MM.1S (cell line): ENCODE measurements around the gene CRY2.

Source experiments
- DNase-seq: peaks from one replicate; pipeline ENCODE4 v3.0.0-alpha.2; 2015
- H2AFZ ChIP-seq: fragments of 300-600 bp; sonication (generic); 2 replicates; pipeline ENCODE4 v1.6.0; 2016; ENCODE audit warnings: antibody characterized with exemption, low read length
- H3F3A ChIP-seq: fragments of 300-600 bp; sonication (generic); 2 replicates; pipeline ENCODE4 v1.6.1; 2016; ENCODE audit warnings: mild to moderate bottlenecking, antibody characterized with exemption, low read length, moderate library complexity, mixed read lengths; ENCODE audit not compliant: insufficient read depth
- H3K27ac ChIP-seq: fragments of 300-600 bp; sonication (generic); 2 replicates; pipeline ENCODE4 v1.5.1; 2016; ENCODE audit warnings: mild to moderate bottlenecking, low read length
- H3K27me3 ChIP-seq: fragments of 300-600 bp; sonication (generic); replicated peaks from 2 replicates; pipeline ENCODE4 v1.6.0; 2016; ENCODE audit warnings: low read length; ENCODE audit not compliant: insufficient read depth
- H3K36me3 ChIP-seq: fragments of 300-600 bp; sonication (generic); replicated peaks from 2 replicates; pipeline ENCODE4 v1.6.1; 2016; ENCODE audit warnings: mild to moderate bottlenecking, low read length, mixed read lengths; ENCODE audit not compliant: insufficient read depth
- H3K4me1 ChIP-seq: fragments of 300-600 bp; sonication (generic); 2 replicates; pipeline ENCODE4 v1.6.1; 2016; ENCODE audit warnings: low read length, mixed read lengths
- H3K4me2 ChIP-seq: fragments of 300-600 bp; sonication (generic); 2 replicates; pipeline ENCODE4 v1.6.0; 2016; ENCODE audit warnings: low read depth, low read length
- H3K4me3 ChIP-seq: fragments of 300-600 bp; sonication (generic); 2 replicates; pipeline ENCODE4 v1.5.1; 2016; ENCODE audit warnings: low read length, mixed read lengths
- H3K79me2 ChIP-seq: fragments of 300-600 bp; sonication (generic); 2 replicates; pipeline ENCODE4 v1.6.1; 2016; ENCODE audit warnings: mixed run types, low read length, mixed read lengths
- H3K9ac ChIP-seq: fragments of 300-600 bp; sonication (generic); 2 replicates; pipeline ENCODE4 v1.6.1; 2016; ENCODE audit warnings: low read length, mixed read lengths
- H3K9me2 ChIP-seq: fragments of 300-600 bp; sonication (generic); replicated peaks from 2 replicates; pipeline ENCODE4 v1.6.1; 2016; ENCODE audit warnings: mild to moderate bottlenecking, low read length, mixed read lengths; ENCODE audit not compliant: insufficient read depth
- H3K9me3 ChIP-seq: fragments of 300-600 bp; sonication (generic); replicated peaks from 2 replicates; pipeline ENCODE4 v1.6.1; 2016; ENCODE audit warnings: mild to moderate bottlenecking, low read length, mixed read lengths; ENCODE audit not compliant: insufficient read depth
- H4K20me1 ChIP-seq: fragments of 300-600 bp; sonication (generic); 2 replicates; pipeline ENCODE4 v1.6.1; 2016; ENCODE audit warnings: mild to moderate bottlenecking, low read length, moderate library complexity, mixed read lengths; ENCODE audit not compliant: insufficient read depth
- CTCF ChIP-seq: fragments of 300-600 bp; sonication (generic); IDR thresholded peaks from 2 replicates; pipeline ENCODE4 v1.5.1; 2016; ENCODE audit warnings: antibody characterized with exemption, low read length, mixed read lengths
- EZH2 ChIP-seq: fragments of 300-600 bp; sonication (generic); optimal IDR thresholded peaks from 2 replicates; pipeline ENCODE3; 2017; ENCODE audit warnings: low read depth, mild to moderate bottlenecking, antibody characterized with exemption, low read length, mixed read lengths
- EZH2phosphoT487 ChIP-seq: fragments of 300-600 bp; sonication (generic); IDR thresholded peaks from 2 replicates; pipeline ENCODE4 v1.6.1; 2018; ENCODE audit warnings: antibody characterized with exemption, low read length

Gene CRY2

GRCh38 chr11:45800261-45800660, 47.0 kb upstream of the CRY2 start:
- Histone ChIP-seq H3K9ac (no peak overlapping the region), H3K9me2 (no peaks in the 10 kb centered on the region), H3K27ac (no peak overlapping the region), H3K4me2 (no peak overlapping the region), H3K4me1 (no peaks in the 10 kb centered on the region), H3K4me3 (no peak overlapping the region), H3K79me2 (peaks cover under 1% of the 10 kb centered on the region), H4K20me1 (no peaks in the 10 kb centered on the region; the same call in 1 of the 2 replicates), H3K27me3 (no peaks in the 10 kb centered on the region), H2AFZ (no peak overlapping the region), H3K9me3 (no peaks in the 10 kb centered on the region), H3F3A (no peaks in the 10 kb centered on the region), H3K36me3 (no peaks in the 10 kb centered on the region)
- DNase-seq = no peak
- TF ChIP-seq CTCF (no peak), EZH2 (no peak), EZH2phosphoT487 (no peak)

GRCh38 chr11:45801723-45802315, 45.5 kb upstream of the CRY2 start:
- TF ChIP-seq EZH2 = no peak
- no peak for TF ChIP-seq EZH2phosphoT487
- no peak for TF ChIP-seq CTCF
- no peak overlapping the region for H3K4me2 ChIP-seq
- peaks cover 16% of the 10 kb centered on the region for H3K79me2 ChIP-seq
- H3F3A ChIP-seq = no peaks in the 10 kb centered on the region
- H3K4me3 ChIP-seq = no peak overlapping the region
- H3K36me3 ChIP-seq = no peaks in the 10 kb centered on the region
- no peak overlapping the region for H3K9ac ChIP-seq
- H3K9me2 ChIP-seq = no peaks in the 10 kb centered on the region
- no peak overlapping the region for H2AFZ ChIP-seq
- DNase-seq = no peak
- H4K20me1 ChIP-seq = no peaks in the 10 kb centered on the region; the same call in 1 of the 2 replicates
- H3K4me1 ChIP-seq = peaks cover 9% of the 10 kb centered on the region
- H3K27ac ChIP-seq = no peak overlapping the region
- no peaks in the 10 kb centered on the region for H3K27me3 ChIP-seq
- no peaks in the 10 kb centered on the region for H3K9me3 ChIP-seq

- Histone ChIP-seq H3K9ac (no peak overlapping the region), H3F3A (no peaks in the 10 kb centered on the region), H3K79me2 (peaks cover 25% of the 10 kb centered on the region), H3K36me3 (no peaks in the 10 kb centered on the region), H2AFZ (no peak overlapping the region), H3K4me3 (no peak overlapping the region), H3K27ac (no peak overlapping the region), H4K20me1 (no peaks in the 10 kb centered on the region; the same call in 1 of the 2 replicates), H3K4me1 (peaks cover 10% of the 10 kb centered on the region), H3K9me2 (no peaks in the 10 kb centered on the region), H3K9me3 (no peaks in the 10 kb centered on the region), H3K27me3 (no peaks in the 10 kb centered on the region), H3K4me2 (no peak overlapping the region)
- TF ChIP-seq EZH2 (no peak), CTCF (no peak), EZH2phosphoT487 (no peak)
- DNase-seq = no peak
Measured at GRCh38 chr11:45802531-45803317, 44.6 kb upstream of the CRY2 start.
